NB4 (cell line): ENCODE measurements around the gene TERT.

Experiments
- DNase-seq: peaks from one replicate; pipeline ENCODE4 v3.0.0; 2010; ENCODE audit warnings: low read depth
- H3K4me3 ChIP-seq: one replicate; pipeline ENCODE4 v1.5.1; 2011; ENCODE audit warnings: mild to moderate bottlenecking, low read depth, low read length, moderate library complexity
- MAX ChIP-seq: IDR thresholded peaks from 2 replicates; pipeline ENCODE4 v1.6.1; 2011; ENCODE audit warnings: low read depth, low read length
- MYC ChIP-seq: IDR thresholded peaks from 2 replicates; pipeline ENCODE4 v1.6.1; 2011; ENCODE audit warnings: low read depth, low read length
- POLR2A ChIP-seq: IDR thresholded peaks from 2 replicates; pipeline ENCODE4 v1.6.1; 2011; ENCODE audit warnings: mild to moderate bottlenecking; ENCODE audit not compliant: insufficient read length; ENCODE audit errors: extremely low read depth
- TF ChIP-seq, protein P1 (sequence below): IDR thresholded peaks from one replicate; pipeline ENCODE4 v1.5.1; 2012; ENCODE audit warnings: low read depth, low read length

TERT gene

GRCh38 chr5:1219768-1220100 is 75.1 kb downstream of the TERT start:
- DNase-seq = no peak
- H3K4me3 ChIP-seq = no peak overlapping the region
- TF ChIP-seq MYC = no peak
- TF ChIP-seq, protein P1, sequence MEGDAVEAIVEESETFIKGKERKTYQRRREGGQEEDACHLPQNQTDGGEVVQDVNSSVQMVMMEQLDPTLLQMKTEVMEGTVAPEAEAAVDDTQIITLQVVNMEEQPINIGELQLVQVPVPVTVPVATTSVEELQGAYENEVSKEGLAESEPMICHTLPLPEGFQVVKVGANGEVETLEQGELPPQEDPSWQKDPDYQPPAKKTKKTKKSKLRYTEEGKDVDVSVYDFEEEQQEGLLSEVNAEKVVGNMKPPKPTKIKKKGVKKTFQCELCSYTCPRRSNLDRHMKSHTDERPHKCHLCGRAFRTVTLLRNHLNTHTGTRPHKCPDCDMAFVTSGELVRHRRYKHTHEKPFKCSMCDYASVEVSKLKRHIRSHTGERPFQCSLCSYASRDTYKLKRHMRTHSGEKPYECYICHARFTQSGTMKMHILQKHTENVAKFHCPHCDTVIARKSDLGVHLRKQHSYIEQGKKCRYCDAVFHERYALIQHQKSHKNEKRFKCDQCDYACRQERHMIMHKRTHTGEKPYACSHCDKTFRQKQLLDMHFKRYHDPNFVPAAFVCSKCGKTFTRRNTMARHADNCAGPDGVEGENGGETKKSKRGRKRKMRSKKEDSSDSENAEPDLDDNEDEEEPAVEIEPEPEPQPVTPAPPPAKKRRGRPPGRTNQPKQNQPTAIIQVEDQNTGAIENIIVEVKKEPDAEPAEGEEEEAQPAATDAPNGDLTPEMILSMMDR = no peak
- TF ChIP-seq MAX = no peak
- TF ChIP-seq POLR2A = no peak

- no peak for DNase-seq
- TF ChIP-seq, protein P1 = no peak
- no peak for TF ChIP-seq MAX
- no peak for TF ChIP-seq MYC
- no peak for TF ChIP-seq POLR2A
These were observed 75.6 kb downstream of the TERT start for GRCh38 chr5:1219098-1219767.

DNA sequence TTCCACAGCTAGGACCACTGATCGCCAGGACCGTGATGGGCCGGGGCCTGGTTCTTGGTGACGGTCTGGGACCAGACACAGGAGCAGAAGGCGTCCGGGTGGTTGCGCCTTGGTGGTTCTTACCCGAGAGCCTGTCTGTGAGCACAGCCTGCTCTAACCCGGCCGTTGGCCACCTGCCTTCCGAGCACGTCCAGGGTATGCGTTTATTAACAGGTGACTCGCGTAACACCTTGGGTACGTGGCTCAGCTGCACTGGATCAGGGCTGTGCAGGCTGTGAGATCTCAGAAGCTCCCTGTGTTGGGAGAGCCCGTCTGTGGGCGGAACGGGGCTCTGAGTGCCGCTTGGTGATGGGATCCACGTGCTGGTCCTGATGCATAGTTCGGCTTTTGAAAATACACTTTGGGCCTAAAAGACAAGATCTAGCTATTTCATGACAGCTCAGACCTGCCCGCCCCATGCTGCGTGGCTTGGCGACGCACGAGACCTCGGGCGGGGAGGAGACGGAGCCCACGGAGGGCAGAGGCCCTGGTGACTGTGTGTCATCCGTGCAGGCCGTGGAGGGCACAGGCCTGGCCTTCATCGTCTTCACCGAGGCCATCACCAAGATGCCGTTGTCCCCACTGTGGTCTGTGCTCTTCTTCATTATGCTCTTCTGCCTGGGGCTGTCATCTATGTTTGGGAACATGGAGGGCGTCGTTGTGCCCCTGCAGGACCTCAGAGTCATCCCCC is 76.4 kb downstream of the TERT start:
- TF ChIP-seq MYC = no peak
- TF ChIP-seq, protein P1 = no peak
- TF ChIP-seq POLR2A = no peak
- no peak for TF ChIP-seq MAX
- no peak overlapping the region for H3K4me3 ChIP-seq
- no peak for DNase-seq

More at GRCh38 chr5:1219098-1219767, 75.6 kb downstream of the TERT start:
- no peak overlapping the region for H3K4me3 ChIP-seq

- DNase-seq = peak; percentile 26
- no peak overlapping the region for H3K4me3 ChIP-seq
- TF ChIP-seq MAX (0 out of 2 replicates have a peak, but pooled peaks have one; percentile 6), POLR2A (no peak), MYC (no peak)
- TF ChIP-seq, protein P1 = no peak
These were observed 77.2 kb downstream of the TERT start for GRCh38 chr5:1217596-1218206.

- H3K4me3 ChIP-seq = no peak overlapping the region
- TF ChIP-seq, protein P1 = no peak
- no peak for TF ChIP-seq MYC
- no peak for TF ChIP-seq POLR2A
- no peak for TF ChIP-seq MAX
- no peak for DNase-seq
These were observed 78.0 kb downstream of the TERT start for GRCh38 chr5:1216918-1217295.
